Left ventricle myocardium superior (tissue), 1 donor: ENCODE results near the gene PGC. TPM values are rescaled to one million over a fixed set of nuclear protein-coding genes. Genes with fewer than 3 reads are reported as not detected.

ENCODE experiments used
- ATAC-seq: fragments of 200-7000 bp; cut with Tn5 transposase; one replicate; pipeline ENCODE4 v1.9.1; 2020; ENCODE audit warnings: mild to moderate bottlenecking, moderate library complexity
- DNase-seq: peaks from one replicate; pipeline ENCODE4 v3.0.0-alpha.2; 2020
- intact Hi-C: fragments of 100-400 bp; cut with micrococcal nuclease; formaldehyde crosslinking; loops from one replicate; pipeline ENCODE4 v1.11.0; 2022
- total RNA-seq: library from RNA; stranded (reverse); fragmentation: NEBNext Ultra II Directional; extraction: Animal tissue kit (Norgen Biotek cat#: 25700); gene quantifications from one replicate; pipeline ENCODE4 v1.2.1, GENCODE V29; 2021
- donor health status: DM: no; HTN: yes; CAD: no; lungs with severe emphysema.

The PGC gene
- total RNA-seq, 1 donor from 2014 or later, result not detected

DNA sequence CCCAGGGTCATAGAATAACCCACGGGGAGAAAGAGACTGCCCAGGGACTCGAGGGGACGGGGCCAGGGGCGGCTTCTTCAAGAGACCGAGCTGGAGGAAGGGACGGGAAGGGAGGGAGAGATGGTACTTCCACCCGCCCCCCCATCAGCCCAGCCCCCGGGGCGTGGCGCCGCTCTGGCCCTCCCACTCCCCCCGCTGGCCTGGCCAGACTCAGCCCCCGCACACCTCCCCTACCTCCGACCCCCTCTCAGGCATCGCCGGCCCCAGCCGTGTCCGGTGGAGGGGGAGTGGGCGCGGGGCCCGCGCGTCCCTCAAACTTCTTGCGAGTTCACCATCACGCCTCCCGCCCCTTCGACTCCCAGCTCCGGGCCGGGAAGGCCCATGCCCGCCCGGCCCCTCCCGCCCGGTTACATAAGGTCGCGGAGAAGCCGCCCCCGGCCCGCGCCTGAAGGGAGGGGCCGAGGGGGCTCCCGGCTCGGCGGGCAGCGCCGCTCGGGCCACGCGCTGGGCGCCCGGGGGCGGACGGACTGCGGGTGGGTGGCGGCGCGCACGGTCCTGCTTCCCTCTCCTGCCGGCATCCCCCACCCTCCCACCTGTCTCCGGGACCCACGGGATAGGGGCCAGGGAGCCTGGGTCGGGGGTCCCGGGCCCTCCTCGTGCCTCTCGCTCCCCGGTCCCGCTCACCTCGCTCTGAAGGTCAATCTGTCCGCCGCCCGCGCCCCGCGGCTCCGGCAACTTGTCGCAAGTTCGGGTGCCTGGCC, 12.4 kb downstream of the PGC start:
- peak; percentile 84 for ATAC-seq

DNA sequence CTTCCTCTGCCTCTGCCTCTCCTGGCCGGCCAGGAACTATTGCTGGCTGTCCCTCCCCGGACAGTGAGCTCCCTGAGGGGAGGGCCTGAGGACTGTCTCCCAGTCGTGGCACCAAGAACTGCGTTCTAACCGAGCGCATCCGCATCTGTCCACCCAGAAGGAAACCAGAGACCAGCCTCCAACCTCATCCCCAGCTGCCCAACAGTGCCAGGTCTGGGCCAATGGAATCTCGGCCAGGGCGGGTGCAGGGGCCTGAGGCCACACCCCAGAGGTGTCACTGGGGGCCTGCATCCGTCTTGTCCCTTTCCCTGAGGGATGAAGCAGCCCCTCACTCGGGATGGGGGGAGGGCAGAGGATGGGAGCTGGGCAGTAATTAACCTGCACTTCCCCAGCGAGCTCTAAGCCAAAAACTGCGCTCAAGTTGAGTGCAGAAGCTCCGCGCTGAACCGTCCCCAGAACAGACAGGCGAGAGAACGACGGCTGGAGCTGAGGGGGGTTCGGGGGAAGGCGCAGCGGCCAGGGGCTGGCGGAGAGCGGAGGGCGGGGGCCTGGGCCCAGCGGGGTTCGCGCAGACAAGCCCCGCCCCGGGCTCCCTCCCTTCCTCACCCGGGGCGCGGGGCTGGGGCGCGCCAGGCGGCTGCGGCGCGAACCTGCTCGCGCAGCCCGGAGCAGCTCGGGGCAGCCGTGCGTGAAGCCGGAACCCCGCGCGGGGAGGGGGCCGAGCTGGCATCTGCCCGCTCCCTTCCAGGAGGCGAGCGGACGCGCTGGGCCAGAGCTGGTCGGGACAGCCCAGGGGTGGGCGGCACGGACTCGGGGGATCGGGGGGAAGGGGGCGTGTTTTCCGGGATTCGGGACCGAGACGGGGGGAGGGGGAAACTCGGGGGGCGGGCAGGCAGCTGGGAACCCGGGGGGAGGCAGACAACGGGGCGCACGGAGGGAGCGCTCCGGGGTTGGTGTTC, 13.2 kb downstream of the PGC start:
- peak; percentile 76 for ATAC-seq
- intact Hi-C loops, result no loop called here
- DNase-seq, result peak; percentile 87

More for the DNA sequence above, 12.4 kb downstream of the PGC start:
- intact Hi-C loops, result no loop called here
- peak; percentile 92 for DNase-seq

DNA sequence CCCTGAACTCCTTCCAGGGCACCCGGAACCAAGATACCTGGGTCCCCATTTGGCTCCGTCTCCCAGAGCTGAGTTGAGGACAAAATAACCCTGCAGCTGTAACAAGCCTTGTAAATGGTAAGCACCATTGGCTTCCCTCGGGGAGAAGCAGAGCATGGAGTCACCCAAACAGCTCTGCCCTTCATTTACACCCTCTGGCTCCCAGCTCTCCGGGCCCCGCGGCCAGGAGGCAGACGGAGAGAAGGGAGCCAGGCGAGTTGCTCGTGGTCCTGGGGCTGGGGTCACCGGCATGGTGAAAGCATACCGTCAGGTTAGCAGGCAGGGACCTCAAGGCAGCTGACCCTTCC, 13.9 kb downstream of the PGC start:
- intact Hi-C loops, result no loop called here
- DNase-seq, result no peak
- no peak for ATAC-seq

DNA sequence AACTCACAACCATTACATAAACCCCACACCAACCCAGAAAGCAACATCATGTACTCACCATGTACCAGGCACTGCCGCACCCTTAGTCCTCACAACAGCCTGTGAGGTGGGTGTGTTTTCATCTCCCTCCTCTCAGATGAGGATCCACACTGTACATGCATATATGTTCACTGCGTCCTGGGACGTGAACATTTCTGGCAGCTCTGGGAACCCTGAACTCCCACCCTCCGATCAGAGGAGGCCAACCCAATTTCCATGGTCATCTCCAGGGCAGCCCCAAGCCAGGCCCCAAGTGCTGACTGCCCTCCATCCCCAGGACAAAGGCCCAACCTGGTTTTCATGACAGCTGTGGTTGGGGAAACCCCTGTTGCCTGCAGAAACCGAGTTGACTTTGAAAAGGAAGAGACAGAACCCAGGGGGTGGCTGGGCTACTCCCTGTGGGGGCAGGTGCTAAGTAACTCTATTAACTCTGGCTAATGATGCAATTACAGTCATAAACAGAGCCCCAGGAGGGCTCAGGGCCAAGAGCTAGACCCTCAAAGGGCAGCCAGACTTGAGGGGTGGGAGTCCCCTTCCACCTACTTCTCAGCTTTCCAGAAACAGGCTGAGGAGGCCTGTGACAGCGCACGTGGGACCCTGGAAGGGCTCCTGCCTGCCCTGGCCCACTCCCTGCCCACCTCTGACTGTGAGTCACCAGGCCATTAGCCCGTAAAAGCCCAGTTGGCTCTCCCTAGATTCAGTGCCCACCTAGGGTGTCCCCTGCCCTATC, 14.4 kb downstream of the PGC start:
- ATAC-seq (no peak), DNase-seq (no peak)
- intact Hi-C loops, result no loop called here

DNA sequence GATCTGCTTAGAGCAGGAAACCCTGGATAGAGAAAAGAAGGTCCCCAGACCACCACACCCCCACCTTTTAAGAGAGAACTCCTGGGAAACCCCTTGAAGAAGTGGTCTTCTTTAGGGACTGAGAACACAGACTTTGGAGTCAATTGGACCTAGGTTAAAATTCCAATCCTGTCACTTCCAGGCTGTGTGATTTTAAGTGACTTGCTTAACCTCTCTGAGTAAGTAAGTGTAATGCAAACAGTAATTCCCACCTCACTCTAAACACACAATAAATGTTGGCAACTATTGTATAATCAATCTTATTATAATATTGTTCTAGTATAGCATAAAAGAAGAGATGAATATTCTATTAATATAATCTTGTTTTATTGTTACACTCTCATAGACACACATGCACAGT, 15.0 kb downstream of the PGC start:
- DNase-seq, result no peak
- intact Hi-C loops, result no loop called here
- ATAC-seq, result no peak

DNA sequence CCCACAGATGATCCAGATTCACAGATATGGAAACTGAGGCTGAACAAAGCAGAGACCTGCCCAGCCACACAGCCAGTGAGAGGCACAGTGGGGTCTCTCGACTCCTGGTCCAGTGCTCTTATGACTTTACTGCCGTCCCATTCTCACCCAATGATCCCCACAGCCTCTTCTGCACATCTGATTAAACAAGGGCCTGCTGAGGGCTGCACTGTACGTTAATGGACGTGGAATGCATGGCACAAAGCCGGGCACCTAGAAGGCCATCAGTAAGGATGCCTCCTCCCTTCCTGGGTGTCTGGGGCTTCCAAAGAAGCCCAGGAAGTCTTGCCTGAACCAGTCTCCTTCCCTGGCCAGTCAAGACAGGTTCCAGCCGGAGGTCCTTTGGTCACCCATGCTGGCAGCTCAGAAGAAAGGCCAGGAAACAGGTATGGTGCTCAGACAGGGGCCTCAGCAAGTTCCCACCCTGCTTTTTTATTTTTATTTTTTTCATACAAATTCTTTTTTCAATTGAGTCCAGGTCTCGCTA, 15.6 kb downstream of the PGC start:
- no peak for ATAC-seq
- intact Hi-C loops, result no loop called here
- DNase-seq, result no peak

DNA sequence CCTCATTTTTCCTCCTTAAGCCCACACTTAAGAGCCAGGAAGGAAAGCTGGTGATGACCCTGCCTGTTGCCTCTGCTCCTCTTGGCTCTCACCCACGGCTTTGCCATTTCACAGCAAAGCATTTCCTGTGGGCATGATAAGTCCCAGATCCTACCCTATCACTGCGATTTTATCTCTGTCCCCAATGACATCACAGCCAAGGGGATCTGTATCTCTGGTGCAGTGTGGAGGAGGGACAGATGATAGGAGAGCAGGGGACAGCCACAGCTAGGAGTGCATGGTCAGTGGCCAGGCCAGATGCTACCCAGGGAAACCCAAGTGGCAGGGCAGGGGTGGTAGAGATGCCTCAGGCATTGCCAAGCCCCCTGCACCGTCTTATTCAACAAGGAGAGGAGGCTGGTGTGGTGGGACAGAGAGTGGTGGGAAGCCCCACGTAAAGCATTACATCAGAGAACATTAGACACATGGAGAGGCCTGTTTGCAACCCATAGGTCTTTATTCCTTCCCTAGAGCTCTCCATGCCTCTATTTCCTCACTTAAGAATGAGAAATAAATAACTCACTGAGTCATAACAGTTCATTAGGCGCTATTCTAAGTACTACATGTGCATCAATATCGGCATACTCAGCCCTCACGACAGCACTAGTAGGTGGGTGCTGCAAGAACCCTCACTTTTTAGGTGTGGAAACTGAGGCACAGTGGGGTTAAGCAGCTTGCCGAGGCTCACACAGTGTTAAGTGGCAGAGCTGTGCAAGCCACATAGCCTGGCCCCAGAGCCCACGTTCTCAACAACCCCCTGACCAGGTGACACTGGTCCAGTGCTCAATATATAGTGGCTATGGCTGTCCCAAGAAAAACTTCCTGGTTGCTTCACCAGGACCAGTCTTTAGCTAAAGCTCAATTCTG, 16.4 kb downstream of the PGC start:
- ATAC-seq, result no peak
- peak; percentile 16 for DNase-seq
- intact Hi-C loops, result no loop called here

DNA sequence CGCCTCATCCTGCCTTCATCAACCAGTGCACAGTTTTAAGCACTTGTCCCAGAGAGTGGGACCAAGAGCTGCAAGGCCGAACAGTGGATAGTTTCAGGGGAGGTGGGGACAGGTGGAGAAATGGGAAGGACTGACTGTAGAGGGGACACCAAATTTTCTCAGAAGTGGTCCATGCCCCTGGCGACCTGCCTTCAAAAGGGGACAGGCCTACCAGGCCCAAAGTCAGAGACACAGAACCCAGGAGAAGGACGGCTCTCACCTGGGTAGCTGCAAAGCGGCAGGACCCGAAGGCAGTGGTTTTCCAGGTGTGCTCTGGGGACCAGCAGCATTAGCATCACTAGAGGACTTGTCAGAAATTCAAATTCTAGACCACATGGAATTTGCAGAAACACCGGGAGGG, 17.6 kb downstream of the PGC start:
- DNase-seq (peak; percentile 18), ATAC-seq (no peak)
- intact Hi-C loops, result no loop called here

DNA sequence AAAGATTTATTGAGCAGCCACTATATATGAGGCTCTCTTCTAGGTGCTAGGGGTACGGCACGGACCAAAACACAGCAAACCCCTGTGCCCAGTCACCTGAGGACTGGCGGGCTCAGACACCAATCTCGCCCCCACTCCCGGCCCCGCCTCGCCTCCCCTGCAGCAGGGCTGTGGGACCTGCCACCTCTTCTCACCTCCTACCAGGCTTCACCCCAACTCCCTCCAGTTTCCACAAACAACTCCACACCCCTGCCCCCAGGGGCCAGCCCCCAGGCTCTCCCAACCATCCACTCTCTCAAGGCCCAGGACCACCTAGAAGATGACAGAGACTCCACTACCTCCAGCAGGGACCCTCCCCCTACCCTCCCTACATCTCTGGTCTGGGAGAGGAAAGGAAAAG, 18.2 kb downstream of the PGC start:
- ATAC-seq, result no peak
- intact Hi-C loops, result no loop called here

DNA sequence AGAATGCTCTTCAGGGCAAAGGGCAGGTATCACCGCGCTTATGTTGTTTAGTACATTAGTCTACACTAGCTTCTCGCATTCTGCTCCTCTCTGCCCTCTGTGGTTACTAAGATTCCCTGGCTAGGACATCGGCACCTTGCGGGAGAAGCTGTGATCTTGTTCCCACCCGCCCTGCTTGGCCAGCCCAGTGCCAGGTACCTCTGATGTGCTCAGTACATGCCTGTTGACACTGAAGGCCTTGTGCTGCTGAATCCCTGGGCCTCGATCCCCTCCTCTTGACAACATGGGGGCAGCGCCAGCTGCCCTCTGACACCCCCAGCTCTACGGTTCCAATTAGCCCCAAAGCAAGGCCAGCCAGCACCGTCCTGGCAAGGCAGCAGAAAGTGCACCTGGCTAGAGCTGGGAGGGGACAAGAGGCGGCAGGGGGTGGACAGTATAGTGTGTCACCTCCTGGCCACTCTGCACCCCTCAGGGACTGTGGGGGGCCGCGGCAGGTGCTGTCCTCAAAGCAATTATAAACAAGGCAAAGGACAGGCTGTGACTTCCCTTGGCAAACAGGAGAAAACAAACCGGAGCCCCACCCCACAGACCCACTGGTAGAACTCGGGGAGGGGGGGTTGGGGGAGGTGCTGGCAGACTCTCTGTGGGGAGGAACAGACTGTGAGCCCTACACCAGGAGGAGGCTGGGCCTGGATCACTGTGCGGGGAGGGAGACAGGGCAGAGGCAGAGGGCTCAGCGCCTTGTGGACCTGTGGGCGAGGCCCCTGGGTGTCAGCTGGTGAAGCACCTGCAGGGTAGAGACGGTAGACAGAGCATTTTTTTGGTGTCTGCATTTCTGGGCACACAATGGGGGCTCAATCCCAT, 18.9 kb downstream of the PGC start:
- intact Hi-C loops, result no loop called here
- DNase-seq (peak; percentile 53), ATAC-seq (peak; percentile 57)

More for the DNA sequence above, 18.2 kb downstream of the PGC start:
- DNase-seq, result peak; percentile 16

DNA sequence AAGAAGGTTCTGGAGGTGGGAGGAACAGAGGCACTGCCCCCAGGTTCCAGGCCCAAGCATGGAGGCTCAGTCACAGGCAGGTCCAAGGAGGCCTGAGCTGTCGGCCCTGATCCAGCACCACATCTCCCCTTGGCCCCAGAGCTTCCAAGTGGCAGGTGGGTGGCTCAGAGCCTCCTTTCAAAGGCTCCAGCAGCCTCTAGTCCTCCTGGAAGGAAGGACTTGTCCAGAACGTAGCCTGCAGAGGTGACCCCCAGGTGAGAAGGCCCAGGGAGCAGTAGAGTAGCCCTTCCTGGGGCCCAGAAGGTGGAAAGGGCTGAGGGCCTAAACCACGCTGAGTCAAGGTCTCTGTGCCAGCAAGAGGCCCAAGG, 19.5 kb downstream of the PGC start:
- DNase-seq, result no peak
- ATAC-seq, result no peak
- intact Hi-C loops, result no loop called here

DNA sequence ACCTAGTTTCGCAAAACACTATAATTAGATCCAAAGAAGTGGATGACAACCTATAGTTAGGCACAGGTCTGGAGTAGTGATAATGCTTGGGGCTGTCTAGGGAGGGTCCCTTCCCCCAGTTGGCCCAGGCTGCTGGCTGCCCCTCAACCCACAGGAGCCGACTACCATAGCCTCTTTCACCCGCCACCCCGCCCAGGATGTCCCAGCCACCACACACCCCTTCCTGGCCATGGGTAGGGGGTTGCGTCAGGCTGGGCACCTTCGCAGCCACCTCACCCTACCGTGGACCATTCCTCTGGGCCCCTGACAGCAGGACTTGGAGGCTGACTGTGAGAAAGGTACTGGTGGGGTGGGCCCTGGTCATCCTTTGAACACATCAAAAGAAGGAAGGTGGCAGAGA, 20.3 kb downstream of the PGC start:
- intact Hi-C loops, result no loop called here
- DNase-seq (no peak), ATAC-seq (no peak)

DNA sequence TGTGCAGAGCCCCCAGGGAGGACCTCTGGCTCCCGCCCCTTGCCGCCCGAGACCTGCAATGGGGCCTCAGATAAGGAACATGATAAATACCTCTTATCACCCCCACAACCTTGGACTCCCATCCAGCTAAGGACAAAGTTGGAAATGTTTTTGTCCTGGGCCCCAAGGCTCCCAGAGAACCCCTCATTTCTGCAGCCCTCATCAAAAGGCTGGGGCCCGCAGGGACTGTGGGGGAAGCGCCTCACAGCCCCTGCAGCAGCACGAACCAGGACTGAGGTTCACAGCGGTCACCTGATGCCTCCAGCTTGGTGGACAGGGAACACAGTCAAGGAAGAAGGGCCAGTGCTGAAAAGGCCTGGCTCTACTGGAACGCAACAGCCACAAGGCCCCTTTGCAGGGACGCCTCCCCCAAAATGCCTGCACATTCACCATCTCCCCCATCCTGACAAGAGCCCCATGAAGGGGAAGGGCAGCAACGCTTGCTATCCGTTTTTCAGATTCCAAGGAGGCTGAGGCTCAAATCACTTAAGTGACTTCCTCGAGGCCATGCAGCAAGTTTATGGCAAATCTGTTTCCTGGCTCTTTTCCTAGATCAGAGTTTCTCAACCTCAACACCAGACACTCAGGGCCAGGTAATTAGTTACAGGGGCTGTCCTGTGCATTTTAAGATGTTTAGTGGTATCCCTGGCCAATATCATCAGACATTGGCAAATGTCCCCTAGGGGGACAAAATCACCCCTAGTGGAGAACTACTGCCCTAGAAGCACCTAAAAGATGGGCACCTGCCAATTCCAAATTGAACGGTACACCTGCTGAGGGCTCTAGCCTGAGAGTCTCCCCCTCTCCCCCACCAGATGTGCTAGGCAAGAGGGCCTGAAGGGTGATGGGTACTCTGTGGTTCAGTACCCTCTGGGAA, 22.4 kb downstream of the PGC start:
- intact Hi-C loops, result no loop called here
- ATAC-seq (no peak), DNase-seq (no peak)

DNA sequence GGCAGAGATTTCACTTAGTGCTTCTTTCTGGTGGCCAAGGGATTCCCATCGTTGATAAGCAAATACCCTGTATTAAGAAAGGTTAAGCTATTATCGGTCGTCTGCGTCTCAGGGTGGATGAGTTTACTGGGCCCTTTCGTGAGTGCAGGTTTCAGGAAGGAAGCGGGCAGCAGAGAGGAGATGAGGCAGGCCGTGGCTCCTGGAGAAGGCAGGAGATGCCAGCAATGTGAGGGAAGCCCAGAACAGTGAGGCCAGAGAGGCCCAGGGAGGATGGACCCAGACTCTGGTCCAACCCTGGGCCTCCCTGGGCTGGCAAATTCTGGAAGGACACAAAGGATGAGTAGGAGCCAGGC, 23.0 kb downstream of the PGC start:
- ATAC-seq (no peak), DNase-seq (no peak)
- intact Hi-C loops, result no loop called here

DNA sequence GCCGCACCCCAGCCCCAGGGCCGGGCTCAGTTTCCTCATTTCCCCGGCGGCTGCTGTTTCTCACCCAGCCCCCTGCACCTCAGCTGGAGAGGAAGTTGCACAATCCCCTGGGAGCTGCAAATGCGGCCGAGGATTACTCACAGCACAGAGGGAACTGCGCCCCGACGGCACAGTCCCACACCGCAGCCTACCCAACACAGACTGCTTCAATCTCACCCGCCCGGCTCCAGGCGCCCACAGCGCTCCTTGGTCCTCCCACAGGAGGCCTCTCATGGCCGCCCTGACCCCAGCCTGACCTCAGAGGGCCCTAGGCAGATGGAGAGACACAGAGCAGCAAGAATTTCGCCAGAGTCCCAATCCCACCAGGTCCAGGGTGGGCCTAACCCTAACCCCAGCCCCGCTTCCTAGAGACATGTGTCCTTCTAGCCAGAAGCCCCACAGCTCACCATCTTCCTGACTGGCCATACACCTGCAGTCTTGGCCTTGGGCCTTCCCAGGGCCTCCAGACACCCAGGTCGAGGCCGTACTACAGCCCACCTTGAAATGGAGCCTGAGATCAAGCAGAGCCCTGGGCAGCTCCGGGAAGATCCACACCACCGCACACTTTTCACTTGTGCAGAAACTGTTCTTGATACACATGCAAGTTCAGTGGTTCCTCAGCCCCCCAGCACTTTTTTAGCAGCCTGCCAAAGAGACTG, 23.5 kb downstream of the PGC start:
- intact Hi-C loops, result no loop called here
- DNase-seq (peak; percentile 85), ATAC-seq (peak; percentile 75)

DNA sequence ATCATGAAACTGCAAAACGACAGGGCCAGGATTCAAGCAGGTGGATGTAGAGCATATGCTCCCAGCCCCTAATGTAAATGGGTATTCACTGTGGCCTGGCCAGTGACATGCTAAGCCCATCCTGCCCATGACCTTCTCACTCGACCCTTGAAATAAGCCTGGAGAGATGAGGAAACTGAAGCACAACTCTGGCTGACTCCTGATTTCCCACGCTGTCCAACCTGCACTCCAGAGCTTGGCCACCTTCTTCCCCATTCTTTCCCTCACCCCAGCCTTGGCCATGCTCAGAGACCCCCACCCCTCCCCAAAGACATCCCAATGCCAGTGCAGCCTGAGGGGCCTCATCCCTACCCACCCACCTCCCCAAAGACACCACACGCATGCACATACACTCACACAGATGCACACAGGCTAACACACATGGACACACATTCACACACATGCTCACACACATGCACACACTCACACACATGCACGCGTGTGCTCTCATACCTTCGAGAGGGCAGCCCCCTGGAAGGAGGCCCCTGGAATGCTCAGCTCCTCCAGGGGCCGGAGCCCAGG, 24.1 kb downstream of the PGC start:
- intact Hi-C loops, result no loop called here
- ATAC-seq (no peak), DNase-seq (no peak)
